ENCODE data around the gene NT5DC3.

DNA sequence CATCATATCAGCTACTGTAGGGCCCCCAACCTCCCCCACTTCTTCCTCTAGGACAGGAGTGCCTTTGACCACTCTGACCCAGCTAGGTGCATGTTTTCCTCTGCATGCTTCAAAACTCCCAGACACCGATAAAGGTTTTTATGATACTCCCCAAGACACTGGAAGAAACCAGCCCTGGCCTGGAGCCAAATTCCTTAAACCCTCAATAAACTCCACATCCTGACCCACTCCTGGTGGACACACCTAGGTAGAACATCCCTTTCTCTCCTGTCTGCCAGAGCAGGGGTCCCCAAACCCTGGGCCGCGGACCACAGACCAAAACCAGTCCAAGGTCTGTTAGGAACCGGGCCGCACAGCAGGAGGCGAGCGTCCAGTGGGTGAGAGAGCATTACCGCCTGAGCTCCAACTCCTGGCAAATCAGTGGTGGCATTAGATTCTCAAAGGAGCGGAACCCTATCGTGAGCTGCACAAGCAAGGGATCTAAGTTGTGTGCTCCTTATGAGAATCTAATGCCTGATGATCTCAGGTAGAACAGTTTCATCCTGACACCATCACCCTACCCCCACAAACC lies 49.6 kb downstream of the NT5DC3 start:
- TF ChIP-seq CTCF (IDR thresholded peaks at IDR 0.05; ENCODE audit: low read depth, low read length, missing input control) = no peak
- TF ChIP-seq, protein P1, sequence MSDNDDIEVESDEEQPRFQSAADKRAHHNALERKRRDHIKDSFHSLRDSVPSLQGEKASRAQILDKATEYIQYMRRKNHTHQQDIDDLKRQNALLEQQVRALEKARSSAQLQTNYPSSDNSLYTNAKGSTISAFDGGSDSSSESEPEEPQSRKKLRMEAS (IDR thresholded peaks at IDR 0.05) = no peak
- TF ChIP-seq RAD21 (IDR thresholded peaks at IDR 0.05) = no peak
- no peak for TF ChIP-seq TAF1 (conservative IDR thresholded peaks at IDR 0.05)
- no peak for TF ChIP-seq YY1 (IDR thresholded peaks at IDR 0.05)
- TF ChIP-seq JUND (IDR thresholded peaks at IDR 0.05) = no peak
- TF ChIP-seq SP1 (IDR thresholded peaks at IDR 0.05) = no peak
- TF ChIP-seq HNF4G (IDR thresholded peaks at IDR 0.05) = no peak
- TF ChIP-seq, protein P2, sequence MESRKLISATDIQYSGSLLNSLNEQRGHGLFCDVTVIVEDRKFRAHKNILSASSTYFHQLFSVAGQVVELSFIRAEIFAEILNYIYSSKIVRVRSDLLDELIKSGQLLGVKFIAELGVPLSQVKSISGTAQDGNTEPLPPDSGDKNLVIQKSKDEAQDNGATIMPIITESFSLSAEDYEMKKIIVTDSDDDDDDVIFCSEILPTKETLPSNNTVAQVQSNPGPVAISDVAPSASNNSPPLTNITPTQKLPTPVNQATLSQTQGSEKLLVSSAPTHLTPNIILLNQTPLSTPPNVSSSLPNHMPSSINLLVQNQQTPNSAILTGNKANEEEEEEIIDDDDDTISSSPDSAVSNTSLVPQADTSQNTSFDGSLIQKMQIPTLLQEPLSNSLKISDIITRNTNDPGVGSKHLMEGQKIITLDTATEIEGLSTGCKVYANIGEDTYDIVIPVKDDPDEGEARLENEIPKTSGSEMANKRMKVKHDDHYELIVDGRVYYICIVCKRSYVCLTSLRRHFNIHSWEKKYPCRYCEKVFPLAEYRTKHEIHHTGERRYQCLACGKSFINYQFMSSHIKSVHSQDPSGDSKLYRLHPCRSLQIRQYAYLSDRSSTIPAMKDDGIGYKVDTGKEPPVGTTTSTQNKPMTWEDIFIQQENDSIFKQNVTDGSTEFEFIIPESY (IDR thresholded peaks at IDR 0.05) = no peak
- TF ChIP-seq GABPA (IDR thresholded peaks at IDR 0.05 in 1 of 2, conservative IDR thresholded peaks at IDR 0.05 in 1 of 2) = no peak
- TF ChIP-seq REST (IDR thresholded peaks at IDR 0.05) = no peak
